GM12878 (cell line): Measurements from ENCODE around the gene THAP11. TPM values are rescaled to one million over a fixed set of nuclear protein-coding genes. Genes with fewer than 3 reads are reported as not detected.

Experiments used
- ATAC-seq: fragments of 200-7000 bp; cut with Tn5 transposase; 3 replicates; pipeline ENCODE4 v1.9.1; 2020; ENCODE audit warnings: mild to moderate bottlenecking, moderate library complexity
- BruUV-seq: library from RNA; stranded (reverse); fragments of 400-500 nt; replicated peaks from 2 replicates; lab custom pipeline; 2021; lab: Mats Ljungman, UMichigan
- CTCF ChIA-PET: fragments of 300-600 bp; sonication (Branson Sonifier 250); formaldehyde crosslinking; extraction: SDS; loops from one replicate; lab custom pipeline; 2021; ENCODE audit warnings: inconsistent platforms; lab: Yijun Ruan, JAX
- POLR2A ChIA-PET: fragments of 350-600 bp; formaldehyde crosslinking; extraction: SDS; loops from one replicate; lab custom pipeline; 2021; ENCODE audit warnings: inconsistent platforms; lab: Charles Lee
- RAD21 ChIA-PET: fragments of 300-600 bp; sonication (Branson Sonifier 250); formaldehyde crosslinking; loops from one replicate; lab custom pipeline; 2023; ENCODE audit warnings: antibody characterized with exemption; ENCODE audit not compliant: unreplicated experiment; lab: Charles Lee
- SMC1A ChIA-PET: fragments of 300-600 bp; sonication (Branson Sonifier 250); formaldehyde crosslinking; loops from one replicate; lab custom pipeline; 2023; ENCODE audit not compliant: unreplicated experiment, uncharacterized antibody; lab: Charles Lee
- DNase-seq: peaks from one replicate; pipeline ENCODE4 v3.0.0-alpha.2; 2011; ENCODE audit warnings: low read depth, low spot score
- FAIRE-seq: peaks from 3 replicates; lab custom pipeline; 2011; peaks lifted over from hg19 to GRCh38; lab: Jason Lieb, UNC
- H2AFZ ChIP-seq: 2 replicates; pipeline ENCODE4 v1.6.0; 2011; ENCODE audit warnings: low read depth, low read length, control low read depth; ENCODE audit not compliant: control insufficient read depth
- H3K27ac ChIP-seq: 2 replicates; pipeline ENCODE4 v1.5.1; 2011; ENCODE audit warnings: control low read depth; ENCODE audit not compliant: control insufficient read depth, insufficient read depth
- H3K27me3 ChIP-seq, 2 experiments: replicated peaks in 1 of 2; 2 replicates each; pipeline versions ENCODE4 v1.6.0 to v1.6.1; 2011; ENCODE audit warnings: low read length in 1 of 2; ENCODE audit not compliant: control insufficient read depth in 2 of 2, insufficient read depth in 2 of 2
- H3K36me3 ChIP-seq, 2 experiments: 2 replicates each; pipeline ENCODE4 v1.5.1; 2011; ENCODE audit warnings: low read length in 1 of 2; ENCODE audit not compliant: control insufficient read depth in 2 of 2, insufficient read depth in 2 of 2
- H3K4me1 ChIP-seq: 2 replicates; pipeline ENCODE4 v1.6.1; 2011; ENCODE audit warnings: mild to moderate bottlenecking, low read length, moderate library complexity, mixed read lengths; ENCODE audit not compliant: control insufficient read depth, insufficient read depth
- H3K4me2 ChIP-seq: 2 replicates; pipeline ENCODE4 v1.6.0; 2011; ENCODE audit warnings: control low read depth; ENCODE audit not compliant: control insufficient read depth, insufficient read depth
- H3K4me3 ChIP-seq: fragments of 200-600 bp; sonication (generic); 2 replicates; pipeline ENCODE4 v1.5.1; 2016
- H3K79me2 ChIP-seq: 2 replicates; pipeline ENCODE4 v1.6.0; 2011; ENCODE audit warnings: low read length; ENCODE audit not compliant: control insufficient read depth, insufficient read depth
- H3K9ac ChIP-seq: 2 replicates; pipeline ENCODE4 v1.8.0; 2011; ENCODE audit warnings: low read length, control low read depth, mixed read lengths; ENCODE audit not compliant: control insufficient read depth, insufficient read depth
- H3K9me3 ChIP-seq: replicated peaks from 3 replicates; pipeline ENCODE4 v1.5.1; 2011; ENCODE audit warnings: mild to moderate bottlenecking, low read length; ENCODE audit not compliant: control insufficient read depth, insufficient read depth
- H4K20me1 ChIP-seq: 2 replicates; pipeline ENCODE4 v1.6.0; 2011; ENCODE audit not compliant: control insufficient read depth, insufficient read depth
- DPF2 ChIP-seq: fragments of 450-650 bp; IDR thresholded peaks from 2 replicates; pipeline ENCODE4 v1.6.1; 2017; ENCODE audit warnings: mild to moderate bottlenecking
- EGR1 ChIP-seq, 2 experiments: IDR thresholded peaks; 1 replicate in 1 of 2; 2 replicates in 1 of 2; pipeline ENCODE4 v1.6.1; 2011 to 2012; ENCODE audit warnings: low read depth in 2 of 2, low read length in 2 of 2, borderline replicate concordance in 1 of 2, mild to moderate bottlenecking in 1 of 2, moderate library complexity in 1 of 2
- MEF2B ChIP-seq: fragments of 450-650 bp; IDR thresholded peaks from 2 replicates; pipeline ENCODE4 v1.6.1; 2018; ENCODE audit warnings: mild to moderate bottlenecking, moderate library complexity; ENCODE audit not compliant: partially characterized antibody, poor library complexity, severe bottlenecking
- NFYA ChIP-seq: IDR thresholded peaks from 2 replicates; pipeline ENCODE4 v1.6.1; 2011; ENCODE audit warnings: low read depth, mild to moderate bottlenecking, low read length, improper control_type of control experiment, borderline replicate concordance
- NFYB ChIP-seq: IDR thresholded peaks from 2 replicates; pipeline ENCODE4 v1.6.1; 2011; ENCODE audit warnings: low read depth, mild to moderate bottlenecking, low read length, improper control_type of control experiment, moderate library complexity; ENCODE audit not compliant: insufficient read depth
- NR2C1 ChIP-seq: fragments of 450-650 bp; IDR thresholded peaks from 2 replicates; pipeline ENCODE4 v1.6.1; 2017; ENCODE audit warnings: antibody characterized with exemption, mild to moderate bottlenecking, moderate library complexity
- NRF1 ChIP-seq: conservative IDR thresholded peaks from 2 replicates; pipeline ENCODE4 v1.6.1; 2011; ENCODE audit warnings: mild to moderate bottlenecking, low read depth, low read length, improper control_type of control experiment
- SMAD1 ChIP-seq: fragments of 450-650 bp; IDR thresholded peaks from 2 replicates; pipeline ENCODE4 v1.6.1; 2018; ENCODE audit warnings: mild to moderate bottlenecking, low read depth; ENCODE audit not compliant: partially characterized antibody
- STAT3 ChIP-seq: IDR thresholded peaks from 2 replicates; pipeline ENCODE4 v1.6.1; 2011; ENCODE audit warnings: low read depth, low read length, improper control_type of control experiment
- SUPT20H ChIP-seq: IDR thresholded peaks from 2 replicates; pipeline ENCODE4 v1.6.1; 2011; ENCODE audit warnings: low read depth, mild to moderate bottlenecking, low read length, moderate library complexity, borderline replicate concordance; ENCODE audit not compliant: control insufficient read depth
- WGBS: methylation state at CpG from one replicate; pipeline ENCODE4 v1.1.6; 2016; ENCODE audit warnings: low lambda C conversion rate; ENCODE audit not compliant: insufficient replicate concordance, insufficient coverage; ENCODE audit errors: missing lambda C conversion rate; 5-methylcytosine and 5-hydroxymethylcytosine counted together
- in situ Hi-C: fragments of 300-500 bp; cut with MboI; formaldehyde crosslinking; loops from 9 replicates; pipeline ENCODE4 v1.14.3; 2018; ENCODE audit warnings: mixed read lengths
- intact Hi-C: fragments of 100-400 bp; cut with micrococcal nuclease; formaldehyde crosslinking; loops from one replicate; pipeline ENCODE4 v1.14.2; 2022; ENCODE audit not compliant: unreplicated experiment
- polyA plus RNA-seq, 11 experiments: library from polyadenylated mRNA; depleted of rRNA in 4 of 11; unstranded in 6 of 11; stranded (reverse) in 5 of 11; fragments of >200 nt; fragmentation: Nextera tagmentation in 4 of 11; fragmentation: Illumina TruSeq in 1 of 11; extraction: Ambion mirVana in 4 of 11; extraction: Trizol in 1 of 11; gene quantifications; 1 replicate in 1 of 11; 2 replicates in 10 of 11; pipeline versions ENCODE4 v1.2.1 to v1.2.3, GENCODE V29; 2011 to 2016; ENCODE audit warnings: inconsistent platforms in 2 of 11, missing spikeins in 2 of 11, low read depth in 1 of 11
- total RNA-seq, 4 experiments: library from RNA; depleted of rRNA in 3 of 4; stranded (reverse); fragments of >200 nt in 3 of 4; fragmentation: Illumina TruSeq in 1 of 4; extraction: Trizol in 1 of 4; gene quantifications; 2 replicates each; pipeline versions ENCODE4 v1.2.1 to v1.2.3, GENCODE V29; 2013 to 2021
- TF ChIP-seq, protein P1 (sequence below): fragments of 450-650 bp; IDR thresholded peaks from 2 replicates; pipeline ENCODE4 v1.6.1; 2018; ENCODE audit warnings: mild to moderate bottlenecking, low read depth, moderate library complexity; ENCODE audit not compliant: partially characterized antibody

THAP11 gene
- total and polyA plus RNA-seq, 10 of the 15 experiments (the other 5 are each of a cell fraction or from before 2014, with no cell fraction given) = 2.5 to 36.7 (median 21.4) TPM

DNA sequence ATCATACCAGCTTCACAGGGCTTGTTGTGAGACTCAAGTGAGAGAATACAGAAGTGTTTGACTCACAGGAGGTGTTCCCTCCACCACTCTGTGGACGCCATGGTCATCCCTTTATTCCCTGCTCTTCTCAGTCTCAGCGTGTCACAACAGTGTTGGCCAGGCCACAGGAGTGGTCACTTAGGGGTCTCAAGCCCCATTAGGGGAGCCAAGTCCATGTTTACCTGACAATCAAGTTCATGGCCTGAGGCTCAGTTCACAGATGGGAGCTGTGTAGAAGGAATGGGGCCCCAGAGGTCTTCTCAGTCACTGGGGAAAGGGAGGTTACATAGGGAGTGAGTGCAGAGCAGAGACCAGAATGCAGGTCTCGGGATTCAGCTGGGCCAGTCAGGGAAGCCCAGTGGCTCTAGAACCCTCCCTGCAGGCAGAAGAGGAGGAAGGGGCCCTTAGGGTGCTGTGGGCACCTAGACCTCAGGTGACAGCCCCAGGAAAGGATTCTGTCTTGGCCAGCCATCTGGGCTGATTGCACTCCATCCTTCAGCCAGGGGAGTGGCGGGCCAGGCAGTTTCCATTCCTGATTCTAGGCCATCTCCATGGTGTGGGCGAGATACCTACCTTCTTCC lies 14.9 kb downstream of the THAP11 start:
- RAD21 ChIA-PET = no interaction called here
- SMC1A ChIA-PET = interaction anchor here (1.0 to 1.2 kb wide), 2 partner anchors 11 to 40 kb away, joined by 3 read pairs; partner anchors contain the start of gene NUTF2
- WGBS = 84% methylated on average over 5 of the region's 5 CpGs
- CTCF ChIA-PET = interaction anchor here (0.7 to 1.6 kb wide), 2 partner anchors 9 to 41 kb away, joined by 5 to 8 read pairs; no protein-coding TSS in a partner anchor
- no peak for DNase-seq
- Histone ChIP-seq H3K36me3 (peaks cover 6 to 7% of the 10 kb centered on the region in 2 experiments; a peak in 3 of 4 replicates), H3K9me3 (no peaks in the 10 kb centered on the region), H3K4me3 (no peak overlapping the region), H3K27ac (no peak overlapping the region), H3K79me2 (peaks cover 57% of the 10 kb centered on the region), H3K4me2 (no peak overlapping the region), H3K27me3 (no peaks in the 10 kb centered on the region), H4K20me1 (0 out of 2 replicates have a peak, but pooled peaks cover 2% of the 10 kb centered on the region), H3K4me1 (no peaks in the 10 kb centered on the region), H2AFZ (no peak overlapping the region), H3K9ac (no peak overlapping the region)
- intact Hi-C loops = no loop called here
- BruUV-seq = no TSS peak
- in situ Hi-C loops = no loop called here
- TF ChIP-seq NFYB = no peak
- TF ChIP-seq SUPT20H = no peak
- TF ChIP-seq EGR1 (IDR thresholded peaks at IDR 0.05; ENCODE audit: borderline replicate concordance in 1 of 2, low read depth in 2 of 2, low read length in 2 of 2) = no peak
- no peak for TF ChIP-seq STAT3
- TF ChIP-seq NR2C1 = no peak
- no peak for TF ChIP-seq NFYA
- TF ChIP-seq DPF2 = no peak
- TF ChIP-seq, protein P1, sequence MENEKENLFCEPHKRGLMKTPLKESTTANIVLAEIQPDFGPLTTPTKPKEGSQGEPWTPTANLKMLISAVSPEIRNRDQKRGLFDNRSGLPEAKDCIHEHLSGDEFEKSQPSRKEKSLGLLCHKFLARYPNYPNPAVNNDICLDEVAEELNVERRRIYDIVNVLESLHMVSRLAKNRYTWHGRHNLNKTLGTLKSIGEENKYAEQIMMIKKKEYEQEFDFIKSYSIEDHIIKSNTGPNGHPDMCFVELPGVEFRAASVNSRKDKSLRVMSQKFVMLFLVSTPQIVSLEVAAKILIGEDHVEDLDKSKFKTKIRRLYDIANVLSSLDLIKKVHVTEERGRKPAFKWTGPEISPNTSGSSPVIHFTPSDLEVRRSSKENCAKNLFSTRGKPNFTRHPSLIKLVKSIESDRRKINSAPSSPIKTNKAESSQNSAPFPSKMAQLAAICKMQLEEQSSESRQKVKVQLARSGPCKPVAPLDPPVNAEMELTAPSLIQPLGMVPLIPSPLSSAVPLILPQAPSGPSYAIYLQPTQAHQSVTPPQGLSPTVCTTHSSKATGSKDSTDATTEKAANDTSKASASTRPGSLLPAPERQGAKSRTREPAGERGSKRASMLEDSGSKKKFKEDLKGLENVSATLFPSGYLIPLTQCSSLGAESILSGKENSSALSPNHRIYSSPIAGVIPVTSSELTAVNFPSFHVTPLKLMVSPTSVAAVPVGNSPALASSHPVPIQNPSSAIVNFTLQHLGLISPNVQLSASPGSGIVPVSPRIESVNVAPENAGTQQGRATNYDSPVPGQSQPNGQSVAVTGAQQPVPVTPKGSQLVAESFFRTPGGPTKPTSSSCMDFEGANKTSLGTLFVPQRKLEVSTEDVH = no peak
- TF ChIP-seq SMAD1 = no peak
- no peak for TF ChIP-seq MEF2B
- TF ChIP-seq NRF1 = no peak
- ATAC-seq = no peak
- FAIRE-seq = no peak
- POLR2A ChIA-PET = interaction anchor here (0.6 to 1.0 kb wide), 4 partner anchors 11 to 88 kb away, joined by 3 to 4 read pairs (median 3); no protein-coding TSS in a partner anchor
